Measurements from ENCODE around the gene RASGRF1.
"Not testable (repeated sequence)": the region's sequence is repeated elsewhere in the genome, so short reads cannot be mapped to it uniquely, and the experiment has no call there.

RASGRF1 gene

DNA sequence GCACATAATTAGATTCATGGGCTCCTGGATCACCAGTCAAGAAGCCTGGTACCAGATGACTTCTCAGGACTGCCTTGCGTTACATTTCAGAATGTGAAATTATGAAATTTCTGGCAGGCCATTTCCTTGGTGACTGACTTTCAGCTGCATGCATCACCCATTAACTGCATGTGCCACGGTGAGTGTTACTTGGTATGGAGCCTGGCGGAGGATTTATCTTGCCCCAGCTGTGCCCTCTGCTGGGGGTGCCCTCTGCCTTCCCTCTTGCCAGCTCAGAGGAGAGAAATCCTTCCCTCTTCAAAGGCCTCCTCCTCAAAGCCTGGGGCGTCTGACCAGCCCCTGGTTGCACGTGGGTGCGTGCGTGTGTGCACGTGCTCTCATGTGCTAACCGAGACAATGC, 88.0 kb downstream of the RASGRF1 start:
- DNase-seq, result no peak

DNA sequence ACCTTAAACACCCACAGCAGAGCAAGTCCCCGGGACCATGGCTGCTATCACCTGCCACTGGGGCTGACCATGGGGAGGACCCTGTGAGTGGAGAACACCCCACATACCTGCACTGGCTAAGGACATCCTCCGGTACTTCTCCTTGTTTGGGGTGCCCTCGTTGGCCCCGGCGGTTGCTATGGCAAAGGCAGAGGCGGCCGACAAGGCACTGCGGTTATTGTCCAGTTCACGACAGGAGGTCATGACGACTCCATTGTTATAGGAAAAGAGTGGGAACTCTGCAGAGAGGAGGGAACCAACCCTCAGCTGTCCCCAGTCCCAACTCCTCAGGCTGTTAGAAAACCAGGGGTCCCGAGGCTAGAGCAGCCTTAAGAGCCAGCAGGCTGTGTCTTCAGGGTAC, 90.9 kb downstream of the RASGRF1 start:
- DNase-seq, result no peak

DNA sequence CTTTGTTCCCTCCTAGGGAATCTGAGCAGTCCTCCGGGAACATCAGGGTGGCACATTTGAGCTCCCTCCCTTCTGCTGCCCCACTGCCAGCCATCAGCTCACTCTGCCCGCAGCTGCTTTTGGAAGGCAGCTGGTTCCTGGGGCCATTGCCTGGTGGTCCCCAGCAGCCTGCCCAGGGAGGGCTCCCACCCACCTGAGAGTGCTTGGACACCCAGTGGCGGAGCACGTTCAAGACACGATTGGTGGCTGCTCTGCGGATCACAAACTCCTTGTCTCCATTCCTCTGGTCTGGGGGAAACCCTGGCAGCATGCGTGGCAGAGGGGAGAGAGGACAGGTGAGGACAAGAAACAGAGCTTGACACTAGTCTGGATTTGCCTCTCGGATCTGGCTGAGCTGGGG, 92.1 kb downstream of the RASGRF1 start:
- DNase-seq, result no peak

DNA sequence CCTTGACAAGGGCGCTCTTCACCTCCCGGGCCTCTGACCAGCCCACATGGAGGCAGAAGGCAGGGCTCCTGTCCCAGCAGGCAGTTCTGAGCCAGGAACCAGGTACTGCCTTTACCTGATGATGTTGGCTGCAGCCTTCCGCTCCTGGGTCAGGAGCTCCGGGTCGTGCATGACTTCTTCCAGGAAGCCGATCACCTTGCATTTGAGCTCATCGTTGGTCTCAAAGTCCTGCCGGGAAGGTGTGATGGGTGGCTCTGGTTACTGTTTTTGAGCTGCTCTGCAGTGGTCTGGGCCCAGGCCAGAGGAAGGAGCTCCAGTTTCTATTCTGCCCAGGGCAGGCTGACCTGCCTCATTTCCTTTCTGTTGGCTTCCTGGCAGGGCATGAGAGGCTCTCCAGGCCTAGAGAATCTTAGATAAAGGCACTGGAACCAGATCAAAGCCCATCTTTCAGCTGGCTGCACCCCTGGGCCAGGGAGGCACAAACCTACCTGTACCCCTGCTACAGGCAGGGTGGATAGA, 92.5 kb downstream of the RASGRF1 start:
- no peak for DNase-seq

DNA sequence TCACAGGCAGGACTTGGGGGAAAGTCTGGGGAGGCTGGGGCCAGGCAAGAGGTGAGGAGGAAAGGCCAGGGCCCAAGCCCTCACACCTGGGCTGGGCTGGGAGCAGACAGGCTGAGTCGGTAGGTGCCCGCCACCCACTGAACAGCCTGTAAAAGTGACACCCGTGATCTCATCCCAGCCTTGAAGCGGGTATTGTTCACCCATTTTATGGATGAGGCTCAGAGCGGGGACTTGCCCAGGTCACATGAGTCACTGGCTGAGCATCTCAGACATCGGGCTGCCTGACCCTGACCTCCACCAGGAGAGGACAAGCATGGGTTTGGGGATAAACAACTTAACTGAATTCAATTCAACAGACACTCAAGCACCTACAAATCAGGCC, 93.7 kb downstream of the RASGRF1 start:
- no peak for DNase-seq

DNA sequence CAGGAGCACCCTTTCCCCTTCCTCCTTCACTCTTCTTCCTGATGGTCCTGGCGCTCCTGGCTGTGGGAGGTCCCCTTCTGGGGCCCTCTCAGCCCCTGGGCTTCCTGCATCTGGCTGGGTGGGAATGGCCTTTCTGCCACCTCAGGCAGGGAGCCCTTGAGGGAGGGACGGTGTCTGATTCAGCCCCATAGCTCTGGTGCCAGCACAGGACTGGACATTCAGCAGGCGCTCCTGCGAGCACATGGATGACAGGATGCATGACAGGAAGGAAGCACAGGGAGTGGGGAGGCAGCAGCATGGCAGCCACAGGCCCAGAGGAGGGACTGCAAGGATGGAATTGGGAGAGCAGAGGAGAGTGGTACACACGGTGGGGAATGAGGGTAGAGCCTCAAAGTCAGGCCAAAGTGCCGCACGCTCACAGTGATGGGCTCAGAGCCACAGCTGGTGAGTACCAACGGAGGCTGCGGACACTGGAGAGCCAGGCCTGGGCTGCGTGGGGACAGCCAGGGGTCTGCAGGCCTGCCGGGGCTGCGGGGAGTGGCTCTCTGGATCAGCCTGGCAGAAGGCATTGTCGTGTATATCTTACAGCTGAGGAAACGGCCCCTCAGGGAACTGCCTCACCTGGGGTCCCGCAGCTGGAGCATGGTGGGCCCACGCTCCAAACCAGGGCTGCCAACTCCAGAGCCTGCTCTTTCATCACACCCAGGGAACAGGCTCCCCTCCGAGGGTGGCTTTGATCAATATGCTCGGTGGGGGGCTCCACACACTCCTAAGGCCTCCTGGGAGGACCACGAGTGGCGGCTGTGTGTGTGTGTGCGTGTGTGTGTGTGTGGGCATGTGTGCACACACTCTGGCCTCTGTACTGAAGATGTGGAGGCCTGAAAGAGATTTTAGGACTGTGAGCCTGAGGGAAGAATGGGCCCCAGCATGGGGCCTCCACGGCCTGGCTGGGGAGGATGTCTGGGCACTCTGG, 94.4 kb downstream of the RASGRF1 start:
- no peak for DNase-seq

DNA sequence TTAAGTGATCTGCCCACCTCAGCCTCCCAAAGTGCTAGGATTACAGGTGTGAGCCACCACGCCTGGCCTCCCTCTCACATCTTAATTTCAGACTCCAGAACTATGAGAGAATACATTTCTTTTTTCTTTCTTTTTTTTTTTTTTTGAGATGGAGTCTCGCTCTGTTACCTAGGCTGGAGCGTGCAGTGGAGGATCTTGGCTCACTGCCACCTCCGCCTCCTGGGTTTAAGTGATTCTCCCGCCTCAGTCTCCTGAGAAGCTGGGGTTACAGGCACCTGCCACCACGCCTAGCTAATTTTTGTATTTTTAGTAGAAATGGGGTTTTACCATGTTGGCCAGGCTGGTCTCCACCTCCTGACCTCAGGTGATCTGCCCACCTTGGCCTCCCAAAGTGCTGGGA, 95.4 kb downstream of the RASGRF1 start:
- not testable (repeated sequence) for DNase-seq

DNA sequence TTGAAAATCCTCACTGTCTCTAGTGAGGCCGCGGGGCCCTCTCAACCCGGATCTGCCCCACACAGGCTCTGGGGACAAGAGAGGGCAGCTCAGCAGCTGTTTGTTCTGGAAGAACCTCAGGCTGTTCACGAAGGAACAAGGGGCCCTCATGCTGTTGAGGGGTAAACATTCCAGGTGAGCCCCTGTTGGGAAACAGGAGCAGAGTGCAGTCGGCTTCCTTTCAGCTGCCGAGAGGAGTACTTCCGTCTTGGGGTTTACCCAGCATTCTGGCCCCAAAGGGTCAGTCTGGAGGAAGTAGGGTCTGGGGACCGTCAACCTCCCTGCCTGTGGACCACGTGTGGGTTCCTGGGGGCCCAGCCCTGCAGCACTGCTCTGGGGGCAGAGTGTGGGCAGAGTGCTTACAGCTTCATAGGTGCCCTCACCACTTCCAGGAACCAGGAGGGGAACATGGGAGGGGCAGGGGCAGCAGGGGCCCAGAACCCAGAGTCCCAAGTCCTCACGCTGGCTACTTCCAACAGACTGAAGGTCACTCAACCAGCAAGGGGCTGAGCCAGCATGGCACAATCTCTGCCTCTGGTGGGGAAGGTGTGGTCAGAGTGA, 96.5 kb downstream of the RASGRF1 start:
- no peak for DNase-seq

DNA sequence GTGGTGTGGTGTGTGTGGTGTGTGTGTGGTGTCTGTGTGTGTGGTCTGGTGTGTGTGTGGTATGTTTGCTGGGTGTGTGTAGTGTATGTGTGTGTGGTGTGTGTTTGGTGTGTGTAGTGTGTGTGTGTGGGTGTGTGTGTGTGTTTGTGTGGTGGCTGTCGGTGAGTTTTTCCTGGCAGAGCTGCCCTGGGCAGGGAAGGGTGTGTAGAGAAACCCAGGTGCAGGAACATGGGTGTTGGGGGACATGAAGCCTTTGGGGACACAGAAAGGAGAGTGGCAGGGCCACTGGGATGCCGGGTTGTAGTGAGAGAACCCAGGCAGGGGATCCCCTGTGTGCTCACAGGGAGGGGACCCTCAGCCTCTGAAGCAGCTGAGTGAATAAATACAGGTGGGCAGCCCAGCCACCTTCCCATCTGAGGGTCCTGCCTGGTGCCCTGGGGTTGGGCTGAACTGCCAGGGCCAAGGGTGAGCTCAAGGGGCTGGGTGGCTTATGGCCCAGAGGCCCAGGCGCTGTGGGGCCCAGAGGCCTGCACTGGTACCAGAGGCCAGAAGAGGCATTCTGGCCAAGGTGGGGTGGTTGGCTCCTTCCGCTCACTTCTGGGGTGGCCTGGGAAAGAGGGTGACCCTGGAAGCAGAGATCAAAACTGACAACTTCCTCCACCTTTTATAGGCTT, 97.2 kb downstream of the RASGRF1 start:
- DNase-seq, result no peak

DNA sequence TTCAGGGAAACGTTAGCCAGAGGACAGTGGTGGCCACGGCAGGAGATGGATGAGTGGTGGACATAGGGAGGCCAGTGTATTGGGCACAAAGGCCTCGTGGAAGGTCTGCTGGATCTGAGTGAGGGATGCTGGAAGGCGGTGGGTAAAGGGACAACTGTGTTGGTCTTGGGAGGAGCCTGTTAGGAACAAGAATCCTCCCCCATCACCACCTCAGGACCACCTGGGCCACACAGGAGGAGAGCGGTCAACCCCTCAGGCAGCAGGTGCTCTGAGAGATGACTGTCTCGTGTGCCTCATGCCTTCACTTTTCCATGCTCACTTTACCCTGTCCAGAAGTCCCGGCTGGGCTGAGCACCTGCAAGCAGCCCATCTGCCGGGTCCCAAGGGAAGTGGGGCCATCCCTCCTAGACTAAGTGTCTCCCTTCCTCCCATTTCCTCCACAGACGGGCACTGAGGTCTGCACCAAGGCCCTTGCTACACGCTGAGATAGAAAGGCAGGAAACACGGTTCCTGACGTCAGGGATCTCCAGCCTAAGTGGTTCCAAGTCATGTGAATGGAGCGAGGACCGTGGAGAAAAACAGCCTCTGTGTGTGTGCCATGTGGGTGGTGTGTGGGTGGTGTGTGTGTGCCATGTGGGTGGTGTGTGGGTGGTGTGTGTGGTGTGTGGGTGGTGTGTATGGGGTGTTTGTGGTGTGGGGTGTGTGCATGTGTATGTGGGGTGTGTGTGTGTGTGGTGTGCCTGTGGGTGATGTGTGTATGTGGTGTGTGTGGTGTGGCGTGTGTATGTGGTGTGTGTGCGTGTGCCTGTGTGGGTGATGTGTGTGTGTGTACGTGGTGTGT, 97.9 kb downstream of the RASGRF1 start:
- DNase-seq, result no peak

DNA sequence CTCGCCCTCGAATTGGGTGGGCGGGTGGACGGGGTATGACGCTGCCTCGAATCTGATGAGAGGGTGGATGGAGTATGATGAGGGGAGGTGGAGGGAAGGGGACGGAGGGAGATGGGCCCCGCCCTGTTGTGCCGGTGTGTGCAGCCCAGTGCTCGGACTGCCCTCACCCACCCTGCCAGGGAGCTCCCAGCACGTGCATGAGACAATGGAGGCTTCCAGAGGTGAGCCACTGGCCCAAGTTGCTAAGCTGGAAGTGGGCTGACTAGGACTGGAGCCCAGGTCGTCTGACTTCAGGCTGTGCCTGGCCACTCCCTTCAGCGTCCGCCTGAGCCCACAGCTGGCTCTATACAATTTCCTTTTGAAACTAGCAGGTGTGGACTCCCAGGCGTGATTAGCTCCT, 98.7 kb downstream of the RASGRF1 start:
- DNase-seq, result no peak

DNA sequence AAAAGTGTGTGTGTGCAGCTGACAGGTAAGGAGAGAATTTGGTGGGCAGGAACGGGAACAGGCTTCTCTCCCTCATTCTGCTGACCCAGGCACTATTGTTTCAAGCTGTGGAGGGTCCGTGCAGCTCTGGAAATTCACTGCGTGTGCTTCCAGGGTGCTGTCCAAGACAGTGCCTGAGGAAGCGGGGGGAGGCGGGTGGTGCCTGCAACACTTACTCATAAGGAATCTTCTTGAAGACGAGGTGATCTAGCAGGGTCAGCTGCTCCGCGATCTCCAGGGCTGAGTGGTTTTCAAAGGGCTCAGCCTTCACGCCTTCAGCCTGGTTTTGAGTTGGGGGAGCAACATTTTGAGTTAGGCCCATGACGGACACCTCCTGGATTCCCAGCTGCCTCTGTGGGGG, 99.1 kb downstream of the RASGRF1 start:
- no peak for DNase-seq

DNA sequence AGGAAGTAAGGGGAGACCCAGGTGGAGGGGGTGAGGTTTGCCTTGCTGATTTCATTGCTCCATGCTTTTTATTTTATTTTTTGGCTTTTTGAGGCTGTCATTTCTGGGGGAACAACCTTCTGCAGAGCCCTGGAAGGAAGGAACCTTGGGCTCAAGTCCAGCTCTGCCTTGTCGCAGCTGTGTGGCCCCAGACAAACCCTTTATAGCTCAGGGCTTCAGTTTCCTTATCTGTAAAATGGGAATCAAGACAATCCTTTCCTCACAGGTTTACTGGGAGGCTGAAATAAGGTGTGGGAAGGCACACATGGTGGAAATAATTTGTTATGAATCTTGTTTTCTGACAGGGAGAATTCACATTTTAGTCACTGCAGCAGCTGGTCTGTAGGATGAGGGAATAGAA, 100.3 kb downstream of the RASGRF1 start:
- no peak for DNase-seq

DNA sequence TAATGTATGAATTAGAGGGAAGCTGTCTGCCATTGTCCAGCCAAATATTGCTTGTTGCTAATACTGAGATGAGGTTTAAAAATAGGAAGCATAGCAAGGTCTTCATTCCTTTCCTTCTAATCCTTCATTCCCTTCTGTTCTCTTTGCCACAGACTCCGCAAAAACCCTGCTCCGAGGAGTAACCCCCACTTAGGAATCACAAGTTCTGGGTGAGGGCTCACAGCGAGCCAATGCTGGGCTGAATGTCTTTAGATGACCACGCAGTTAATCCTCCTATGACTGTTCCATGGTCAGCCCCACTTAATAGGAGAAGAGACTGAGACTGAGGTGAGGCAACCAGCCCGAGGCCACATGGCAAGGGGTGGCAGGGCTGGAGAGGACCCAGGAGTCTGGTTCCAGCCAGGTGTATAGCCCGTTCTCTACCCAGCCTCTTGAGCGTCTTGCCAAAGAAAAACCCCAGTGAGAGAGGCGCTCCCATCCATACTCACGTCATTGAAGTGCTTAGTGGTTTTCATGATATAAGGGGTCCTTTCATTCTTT, 100.8 kb downstream of the RASGRF1 start:
- no peak for DNase-seq

DNA sequence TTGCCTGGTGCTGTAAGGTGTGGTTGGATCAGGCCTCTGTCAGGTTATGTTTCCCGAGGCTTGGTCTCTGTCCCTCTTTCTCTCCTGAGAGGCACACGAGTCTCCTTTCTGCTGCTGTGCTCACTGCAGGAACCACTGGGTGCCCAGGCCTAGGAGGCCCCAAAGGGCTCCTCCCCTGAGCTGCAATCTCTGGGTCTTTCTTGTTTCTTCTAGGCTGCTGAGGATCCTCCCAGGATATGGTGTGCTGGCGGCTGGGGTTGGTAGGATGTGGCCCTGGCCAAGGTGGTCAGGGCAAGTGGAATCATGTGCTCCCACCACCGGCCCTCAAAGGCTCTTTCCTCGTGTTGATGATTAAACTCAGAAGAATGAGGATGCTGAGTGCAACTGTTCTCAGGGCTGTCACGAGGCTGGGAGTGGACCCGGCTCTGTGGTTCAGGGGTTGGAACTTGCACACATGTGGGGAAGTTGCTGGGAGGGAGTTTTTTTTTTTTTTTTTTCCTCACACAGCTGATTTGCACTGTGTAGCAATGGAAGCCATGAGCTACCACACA, 102.1 kb downstream of the RASGRF1 start:
- DNase-seq, result peak; percentile 18

DNA sequence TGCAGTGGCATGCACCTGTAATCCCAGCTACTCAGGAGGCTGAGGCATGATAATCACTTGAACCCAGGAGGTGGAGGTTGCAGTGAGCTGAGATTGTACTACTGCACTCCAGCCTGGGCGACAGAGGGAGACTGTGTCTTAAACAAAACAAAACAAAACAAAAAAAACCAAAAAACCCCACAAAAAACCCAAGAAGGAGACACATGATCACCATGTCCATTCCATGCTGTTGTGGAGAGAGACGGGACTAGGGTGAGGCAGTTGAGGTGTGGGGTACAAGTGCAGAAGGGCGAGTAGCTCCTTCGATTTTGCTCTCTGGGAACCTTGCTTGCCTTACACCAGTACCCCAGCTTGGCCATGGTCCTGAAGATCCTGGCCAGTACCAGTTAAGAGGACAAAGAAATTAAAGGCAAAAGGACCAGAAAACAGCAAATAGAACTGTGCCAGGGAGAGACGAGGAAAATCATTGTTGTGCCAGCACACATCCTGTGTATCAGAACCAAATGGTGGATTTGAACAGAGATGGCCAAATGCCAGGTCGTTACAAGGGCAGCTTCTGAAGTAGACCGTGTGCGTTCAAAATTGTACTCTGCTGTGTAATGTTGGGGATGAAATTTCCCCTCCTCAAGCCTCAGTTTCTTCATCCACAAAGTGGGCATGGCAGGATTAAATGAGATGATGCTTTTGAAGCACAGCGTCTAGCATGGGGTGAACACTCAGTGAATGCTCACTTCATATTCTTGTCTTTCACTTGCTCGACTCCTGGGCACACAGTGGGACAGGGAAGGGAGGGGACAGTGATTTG, 102.8 kb downstream of the RASGRF1 start:
- DNase-seq, result no peak

DNA sequence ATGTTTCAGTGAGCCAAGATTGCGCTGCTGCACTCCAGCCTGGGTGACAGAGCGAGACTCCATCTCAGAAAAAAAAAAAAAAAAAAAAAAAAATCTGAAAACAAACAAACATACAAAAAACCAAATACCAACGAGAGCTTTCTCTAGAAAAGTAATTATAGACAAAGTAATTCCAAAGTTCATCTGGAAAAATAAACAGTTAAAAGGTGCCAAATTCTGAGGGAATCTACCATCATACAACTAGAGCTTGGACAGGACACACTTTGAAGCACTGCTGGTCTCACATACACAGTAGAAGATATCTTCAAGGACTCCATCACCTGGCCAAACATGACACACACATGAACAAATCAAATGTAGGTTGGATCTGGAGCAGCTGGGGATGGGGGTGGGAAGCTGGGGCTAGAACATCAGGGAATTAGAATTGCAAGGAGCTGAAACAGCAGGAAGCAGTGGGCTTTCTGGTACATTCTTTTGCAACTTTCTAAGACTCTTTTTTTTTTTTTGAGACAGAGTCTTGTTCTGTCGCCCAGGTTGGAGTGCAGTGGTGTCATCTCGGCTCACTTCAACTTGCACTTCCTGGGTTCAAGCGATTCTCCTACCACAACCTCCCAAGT, 104.6 kb downstream of the RASGRF1 start:
- DNase-seq, result no peak

DNA sequence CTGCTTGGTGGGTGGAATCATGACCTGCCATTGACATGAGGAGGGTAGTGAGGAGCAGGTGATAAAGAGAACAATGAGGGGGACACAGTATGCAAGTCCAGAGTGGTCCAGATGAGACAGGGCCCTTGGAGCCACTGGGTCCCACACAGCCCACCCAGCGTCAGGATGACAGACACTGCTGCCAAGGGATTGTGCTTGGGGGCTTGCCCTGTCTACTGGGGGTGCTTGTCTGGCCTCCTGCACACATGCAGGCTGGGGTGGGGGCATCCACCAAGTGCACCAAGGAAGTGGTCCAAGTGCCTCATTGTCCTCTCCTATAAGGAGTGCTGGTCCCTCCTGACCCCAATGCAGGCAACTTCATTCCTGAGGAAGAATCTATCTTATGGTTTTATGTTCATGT, 106.5 kb downstream of the RASGRF1 start:
- DNase-seq, result no peak

DNA sequence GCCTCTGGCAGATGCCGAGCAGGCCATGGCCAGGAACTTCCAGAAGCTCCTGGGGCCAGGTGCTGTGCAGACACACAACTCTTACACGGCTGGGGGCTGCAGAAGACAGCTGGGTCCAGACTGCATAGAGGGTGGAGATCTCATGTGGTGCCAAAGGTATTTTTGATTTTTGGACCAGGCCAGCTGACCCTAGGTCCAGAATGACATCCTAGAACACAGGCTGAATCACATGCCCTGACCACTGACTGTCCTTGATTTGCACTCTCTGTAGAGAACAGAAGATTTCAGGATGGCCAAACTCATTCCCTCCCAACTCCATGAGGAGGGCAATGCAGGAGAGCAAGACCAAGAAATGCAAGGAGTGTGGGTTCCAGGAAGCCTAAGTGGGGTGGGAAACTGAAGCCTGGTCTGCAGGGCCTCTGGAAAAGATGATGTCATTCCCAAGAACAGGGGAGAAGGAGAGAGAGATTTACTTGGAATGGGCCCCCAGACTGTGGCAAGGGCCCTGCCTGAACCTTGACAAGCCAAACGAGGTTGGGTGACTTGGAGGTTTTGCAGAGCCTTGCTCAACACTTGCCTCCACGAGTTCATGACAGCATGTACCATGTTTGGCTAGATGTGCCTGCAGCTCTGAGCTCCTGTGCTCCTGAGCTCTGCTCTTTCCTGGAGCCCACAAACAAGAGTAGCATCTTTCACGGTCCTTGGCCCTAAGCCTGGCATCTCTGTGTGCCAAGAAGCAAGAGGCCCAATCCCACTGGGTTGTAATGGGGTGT, 107.2 kb downstream of the RASGRF1 start:
- DNase-seq, result no peak

DNA sequence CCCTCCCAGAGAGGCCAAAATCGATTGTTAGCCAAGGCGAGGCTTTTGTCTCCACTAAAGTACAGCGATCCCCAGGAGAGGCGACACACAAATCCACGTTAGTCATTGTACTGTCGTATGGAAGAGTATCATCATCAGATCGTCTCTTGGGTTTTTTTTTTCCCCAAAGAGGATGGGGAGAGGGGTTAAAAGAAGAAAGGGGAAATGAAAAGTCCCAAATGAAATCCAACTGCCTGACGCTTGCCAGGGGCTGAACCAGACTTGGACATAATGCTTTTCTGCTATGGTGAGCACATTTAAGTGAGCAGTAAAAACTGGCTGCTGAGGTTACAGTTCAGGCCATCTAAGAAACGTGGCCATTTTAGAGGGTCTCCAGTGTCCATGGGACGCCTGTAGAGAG, 107.8 kb downstream of the RASGRF1 start:
- DNase-seq, result no peak
